H1 (cell line): ENCODE data around the gene SAMD7. TPM values are rescaled to one million over a fixed set of nuclear protein-coding genes. Genes with fewer than 3 reads are reported as not detected.

Source experiments
- CTCF ChIA-PET: fragments of 300-600 bp; sonication (Branson Sonifier 250); formaldehyde crosslinking; loops from one replicate; lab custom pipeline; 2021; ENCODE audit not compliant: partially characterized antibody; lab: Charles Lee
- POLR2A ChIA-PET: fragments of 300-600 bp; sonication (Branson Sonifier 250); formaldehyde crosslinking; loops from one replicate; lab custom pipeline; 2021; ENCODE audit warnings: inconsistent platforms; ENCODE audit not compliant: partially characterized antibody; lab: Charles Lee
- DNase-seq, 2 experiments: peaks; one replicate each; pipeline versions ENCODE4 v3.0.0 to v3.0.0-alpha.2; 2010 to 2022; ENCODE audit warnings: low spot score in 2 of 2, low read depth in 1 of 2, mixed read lengths in 1 of 2
- FAIRE-seq: peaks from 2 replicates; lab custom pipeline; 2011; peaks lifted over from hg19 to GRCh38; lab: Jason Lieb, UNC
- H2AFZ ChIP-seq: 2 replicates; pipeline ENCODE4 v1.8.1; 2012; ENCODE audit warnings: low read length, inconsistent platforms
- H2AK5ac ChIP-seq: 2 replicates; pipeline ENCODE4 v1.6.1; 2013; ENCODE audit warnings: low read depth, low read length
- H2BK120ac ChIP-seq: replicated peaks from 2 replicates; pipeline ENCODE3; 2013; ENCODE audit warnings: low read depth, low read length, inconsistent platforms
- H2BK12ac ChIP-seq: 2 replicates; pipeline ENCODE4 v1.6.1; 2013; ENCODE audit warnings: low read depth, low read length
- H2BK15ac ChIP-seq: 2 replicates; pipeline ENCODE4 v1.6.1; 2013; ENCODE audit warnings: low read length
- H2BK20ac ChIP-seq: 2 replicates; pipeline ENCODE4 v1.6.1; 2013; ENCODE audit warnings: low read length
- H2BK5ac ChIP-seq: 2 replicates; pipeline ENCODE4 v1.6.1; 2013; ENCODE audit warnings: low read depth, low read length
- H3K14ac ChIP-seq: 2 replicates; pipeline ENCODE4 v1.6.1; 2013; ENCODE audit warnings: inconsistent platforms; ENCODE audit not compliant: insufficient read length
- H3K18ac ChIP-seq: 2 replicates; pipeline ENCODE4 v1.6.1; 2013; ENCODE audit warnings: low read length; ENCODE audit errors: extremely low read depth
- H3K23ac ChIP-seq: 2 replicates; pipeline ENCODE4 v1.6.1; 2013; ENCODE audit warnings: inconsistent platforms; ENCODE audit not compliant: insufficient read length
- H3K23me2 ChIP-seq: 2 replicates; pipeline ENCODE4 v1.6.1; 2013; ENCODE audit warnings: low read depth, low read length
- H3K27ac ChIP-seq: 2 replicates; pipeline ENCODE4 v1.6.1; 2011; ENCODE audit warnings: low read depth, low read length, inconsistent platforms
- H3K27me3 ChIP-seq, 4 experiments: replicated peaks in 1 of 4; 1 replicate in 1 of 4; 2 replicates in 3 of 4; pipeline versions ENCODE4 v1.6.1 to v1.8.1; 2011 to 2013; ENCODE audit warnings: low read length in 3 of 4, mild to moderate bottlenecking in 3 of 4, inconsistent platforms in 2 of 4, mixed read lengths in 2 of 4, moderate library complexity in 1 of 4; ENCODE audit not compliant: control insufficient read depth in 3 of 4, insufficient read depth in 3 of 4; ENCODE audit errors: extremely low read depth in 1 of 4
- H3K36me3 ChIP-seq, 4 experiments: 2 replicates each; pipeline versions ENCODE4 v1.6.1 to v1.8.1; 2011 to 2013; ENCODE audit warnings: mild to moderate bottlenecking in 4 of 4, low read length in 3 of 4, moderate library complexity in 2 of 4, control low read depth in 1 of 4, inconsistent platforms in 1 of 4; ENCODE audit not compliant: insufficient read depth in 4 of 4, control insufficient read depth in 2 of 4
- H3K4ac ChIP-seq: replicated peaks from 2 replicates; pipeline ENCODE3; 2013; ENCODE audit warnings: low read length, low read depth, mixed read lengths, inconsistent platforms; ENCODE audit not compliant: insufficient read length
- H3K4me1 ChIP-seq, 4 experiments: replicated peaks in 1 of 4; 1 replicate in 1 of 4; 2 replicates in 3 of 4; pipeline versions ENCODE4 v1.6.1 to v1.8.1; 2011 to 2013; ENCODE audit warnings: low read length in 3 of 4, inconsistent platforms in 2 of 4, mixed read lengths in 1 of 4; ENCODE audit not compliant: insufficient read depth in 4 of 4, control insufficient read depth in 3 of 4
- H3K4me2 ChIP-seq, 2 experiments: 2 replicates each; pipeline versions ENCODE4 v1.6.1 to v1.8.1; 2011 to 2013; ENCODE audit warnings: low read depth in 2 of 2, low read length in 2 of 2, control low read depth in 1 of 2, inconsistent platforms in 1 of 2, mild to moderate bottlenecking in 1 of 2; ENCODE audit not compliant: insufficient read depth in 1 of 2
- H3K4me3 ChIP-seq, 4 experiments: fragments of 200-600, 300-600 bp in 1 of 4; sonication (generic), shearing (Covaris generic), sonication (Bioruptor Twin) in 1 of 4; 2 replicates each; pipeline versions ENCODE4 v1.5.1 to v1.8.1; 2011 to 2016; ENCODE audit warnings: low read length in 4 of 4, low read depth in 3 of 4, control low read depth in 2 of 4, inconsistent platforms in 2 of 4, mild to moderate bottlenecking in 2 of 4, mixed read lengths in 1 of 4, moderate library complexity in 1 of 4; ENCODE audit not compliant: insufficient read depth in 2 of 4; ENCODE audit errors: extremely low read depth in 1 of 4
- H3K56ac ChIP-seq: replicated peaks from 2 replicates; pipeline ENCODE3; 2013; ENCODE audit warnings: low read depth, mild to moderate bottlenecking, mixed read lengths, low read length, inconsistent platforms; ENCODE audit not compliant: insufficient read length
- H3K79me1 ChIP-seq: 2 replicates; pipeline ENCODE4 v1.6.1; 2013; ENCODE audit warnings: low read depth, low read length, control low read depth
- H3K79me2 ChIP-seq, 2 experiments: 2 replicates each; pipeline versions ENCODE4 v1.6.1 to v1.8.1; 2012 to 2013; ENCODE audit warnings: low read length in 2 of 2, mild to moderate bottlenecking in 2 of 2, inconsistent platforms in 1 of 2; ENCODE audit not compliant: insufficient read depth in 2 of 2, control insufficient read depth in 1 of 2
- H3K9ac ChIP-seq, 4 experiments: replicated peaks in 1 of 4; 1 replicate in 1 of 4; 2 replicates in 3 of 4; pipeline versions ENCODE4 v1.6.1 to v1.8.1; 2011 to 2013; ENCODE audit warnings: low read depth in 3 of 4, low read length in 3 of 4, control low read depth in 2 of 4, mild to moderate bottlenecking in 2 of 4, moderate library complexity in 2 of 4, inconsistent platforms in 1 of 4; ENCODE audit errors: extremely low read depth in 1 of 4
- H3K9me3 ChIP-seq, 2 experiments: 2 replicates each; pipeline versions ENCODE4 v1.6.1 to v1.8.1; 2012 to 2013; ENCODE audit warnings: mild to moderate bottlenecking in 2 of 2, moderate library complexity in 2 of 2, control low read depth in 1 of 2, inconsistent platforms in 1 of 2, low read depth in 1 of 2, low read length in 1 of 2, mixed read lengths in 1 of 2; ENCODE audit not compliant: insufficient read depth in 2 of 2
- H4K20me1 ChIP-seq, 2 experiments: replicated peaks in 1 of 2; 2 replicates each; pipeline versions ENCODE3 to v1.8.1; 2011 to 2013; ENCODE audit warnings: inconsistent platforms in 2 of 2, low read length in 2 of 2, mild to moderate bottlenecking in 1 of 2; ENCODE audit not compliant: insufficient read depth in 2 of 2, control insufficient read depth in 1 of 2
- H4K5ac ChIP-seq: 2 replicates; pipeline ENCODE4 v1.6.1; 2013; ENCODE audit warnings: low read length, low read depth, mixed read lengths, inconsistent platforms; ENCODE audit not compliant: insufficient read length
- H4K8ac ChIP-seq: 2 replicates; pipeline ENCODE4 v1.8.0; 2013; ENCODE audit warnings: mild to moderate bottlenecking, moderate library complexity, low read length, inconsistent platforms; ENCODE audit not compliant: insufficient read depth; ENCODE audit errors: extremely low read depth
- H4K91ac ChIP-seq: replicated peaks from 2 replicates; pipeline ENCODE3; 2013; ENCODE audit warnings: low read length, mixed read lengths, inconsistent platforms; ENCODE audit not compliant: insufficient read length
- BACH1 ChIP-seq: IDR thresholded peaks from 2 replicates; pipeline ENCODE4 v1.6.1; 2012; ENCODE audit warnings: low read length, improper control_type of control experiment
- CHD1 ChIP-seq: IDR thresholded peaks from 2 replicates; pipeline ENCODE4 v1.6.1; 2012; ENCODE audit warnings: low read depth, low read length, improper control_type of control experiment
- CTCF ChIP-seq, 3 experiments: IDR thresholded peaks; 1 replicate in 2 of 3; 2 replicates in 1 of 3; pipeline versions ENCODE4 v1.5.1 to v1.6.1; 2011; ENCODE audit warnings: low read length in 3 of 3, mild to moderate bottlenecking in 3 of 3, inconsistent platforms in 2 of 3, low read depth in 1 of 3, moderate library complexity in 1 of 3; ENCODE audit not compliant: insufficient read depth in 1 of 3; ENCODE audit errors: control extremely low read depth in 1 of 3
- FOSL1 ChIP-seq: IDR thresholded peaks from 2 replicates; pipeline ENCODE4 v1.6.1; 2011; ENCODE audit warnings: mild to moderate bottlenecking, low read depth, low read length, moderate library complexity; ENCODE audit not compliant: insufficient read depth
- HDAC2 ChIP-seq, 2 experiments: fragments of 300-600 bp in 1 of 2; sonication (generic) in 1 of 2; IDR thresholded peaks; 2 replicates each; pipeline ENCODE4 v1.6.1; 2011 to 2012; ENCODE audit warnings: low read depth in 2 of 2, low read length in 2 of 2, mild to moderate bottlenecking in 2 of 2, moderate library complexity in 2 of 2, borderline replicate concordance in 1 of 2, inconsistent platforms in 1 of 2
- KDM4A ChIP-seq: IDR thresholded peaks from one replicate; pipeline ENCODE4 v1.7.1; 2012; ENCODE audit warnings: low read depth, mild to moderate bottlenecking, moderate library complexity, low read length, inconsistent platforms; ENCODE audit not compliant: severe bottlenecking
- RXRA ChIP-seq: IDR thresholded peaks from 2 replicates; pipeline ENCODE4 v1.6.1; 2011; ENCODE audit warnings: low read depth, mild to moderate bottlenecking, low read length, moderate library complexity; ENCODE audit not compliant: insufficient read depth
- SIX5 ChIP-seq: IDR thresholded peaks from 2 replicates; pipeline ENCODE4 v1.6.1; 2011; ENCODE audit warnings: mild to moderate bottlenecking, low read depth, low read length
- SP2 ChIP-seq: IDR thresholded peaks from 2 replicates; pipeline ENCODE4 v1.6.1; 2012; ENCODE audit warnings: mild to moderate bottlenecking, low read length, inconsistent platforms
- TAF7 ChIP-seq: optimal IDR thresholded peaks from 2 replicates; pipeline ENCODE3; 2011; ENCODE audit warnings: low read depth, mild to moderate bottlenecking, inconsistent platforms, low read length, moderate library complexity, borderline replicate concordance
- TBP ChIP-seq: IDR thresholded peaks from 2 replicates; pipeline ENCODE4 v1.6.1; 2011; ENCODE audit warnings: low read depth, low read length, improper control_type of control experiment
- WGBS, 2 experiments: shearing (Covaris generic) in 1 of 2; methylation state at CpG; one replicate each; pipeline versions ENCODE4 v1.1.6 to v1.1.7; 2013 to 2015; ENCODE audit warnings: low lambda C conversion rate in 2 of 2, mixed read lengths in 2 of 2, inconsistent platforms in 1 of 2, low coverage in 1 of 2, missing lambda C conversion rate in 1 of 2; ENCODE audit not compliant: insufficient replicate concordance in 2 of 2, insufficient coverage in 1 of 2, insufficient read length in 1 of 2; ENCODE audit errors: extremely low coverage in 1 of 2, missing lambda C conversion rate in 1 of 2; 5-methylcytosine and 5-hydroxymethylcytosine counted together
- polyA plus RNA-seq, 7 experiments: library from polyadenylated mRNA; depleted of rRNA in 3 of 7; stranded (reverse) in 5 of 7; unstranded in 2 of 7; fragments of >200 nt in 5 of 7; fragments of 200-250 nt in 2 of 7; gene quantifications; 1 replicate in 5 of 7; 2 replicates in 1 of 7; 4 replicates in 1 of 7; pipeline versions ENCODE4 v1.2.1 to v1.2.3, GENCODE V29; 2011 to 2013; ENCODE audit warnings: missing spikeins in 2 of 7, mixed read lengths in 2 of 7
- total RNA-seq: library from RNA; stranded (reverse); fragmentation: NEBNext Ultra II Directional; extraction: Animal tissue kit (Norgen Biotek cat#: 25700); gene quantifications from 2 replicates; pipeline ENCODE4 v1.2.1, GENCODE V29; 2021

Gene SAMD7
- total and polyA plus RNA-seq, 2 of the 8 experiments (the other 6 are each of a cell fraction or from before 2014, with no cell fraction given), result not detected

GRCh38 chr3:169901453-169901852 is 9.9 kb upstream of the SAMD7 start:
- ChIA-PET CTCF (interaction anchor here (1.3 kb wide), 1 partner anchor 11 kb away, joined by 3 read pairs; no protein-coding TSS in a partner anchor), POLR2A (no interaction called here)
- no peak overlapping the region for H2BK12ac ChIP-seq
- FAIRE-seq (no peak), DNase-seq (no peak)
- 88% methylated on average over 1 of the region's 1 CpG; no CpG with 5 or more reads in 1 of the 2 experiments for WGBS, 2 experiments
- no peak overlapping the region for H3K23ac ChIP-seq
- H3K23me2 ChIP-seq, result no peaks in the 10 kb centered on the region
- H2AK5ac ChIP-seq, result no peak overlapping the region
- H2BK120ac ChIP-seq, result no peak overlapping the region
- H3K9ac ChIP-seq, result no peak overlapping the region
- no peaks in the 10 kb centered on the region for H3K36me3 ChIP-seq
- H3K9me3 ChIP-seq, result peaks cover 7 to 14% of the 10 kb centered on the region in 2 experiments; a peak in 3 of 4 replicates
- H4K8ac ChIP-seq, result no peak overlapping the region
- H4K20me1 ChIP-seq, result no peaks in the 10 kb centered on the region
- H3K4me2 ChIP-seq, result no peak overlapping the region
- no peaks in the 10 kb centered on the region for H3K79me2 ChIP-seq
- H3K4me3 ChIP-seq, result no peak overlapping the region
- H3K18ac ChIP-seq, result no peak overlapping the region
- no peak overlapping the region for H3K27ac ChIP-seq
- H4K5ac ChIP-seq, result no peak overlapping the region
- H3K27me3 ChIP-seq, result no peaks in the 10 kb centered on the region
- no peak overlapping the region for H2BK5ac ChIP-seq
- H4K91ac ChIP-seq, result no peak overlapping the region
- no peak overlapping the region for H3K4ac ChIP-seq
- H3K4me1 ChIP-seq, result no peaks in the 10 kb centered on the region
- no peak overlapping the region for H2BK20ac ChIP-seq
- no peak overlapping the region for H2AFZ ChIP-seq
- H3K56ac ChIP-seq, result no peak overlapping the region
- H2BK15ac ChIP-seq, result no peak overlapping the region
- TF ChIP-seq HDAC2 (IDR thresholded peaks at IDR 0.05; ENCODE audit: borderline replicate concordance in 1 of 2, low read depth in 2 of 2, low read length in 2 of 2) (no peak), FOSL1 (no peak), SIX5 (no peak), RXRA (no peak), TAF7 (no peak), BACH1 (no peak), CTCF (IDR thresholded peaks at IDR 0.05; ENCODE audit: control extremely low read depth in 1 of 3, insufficient read depth in 1 of 3, low read depth in 1 of 3, low read length in 3 of 3) (no peak), CHD1 (no peak), TBP (no peak), SP2 (no peak), KDM4A (no peak)
- no peak overlapping the region for H3K14ac ChIP-seq
- H3K79me1 ChIP-seq, result no peaks in the 10 kb centered on the region
